Body of pancreas (tissue), 4 donors: ENCODE measurements around the gene POLE3.

Source experiments
- POLR2A ChIP-seq, 3 donors: fragments of 450-650 bp; IDR thresholded peaks; one replicate each; pipeline ENCODE4 v1.6.1; 2016; ENCODE audit warnings: antibody characterized with exemption in 3 of 3, mild to moderate bottlenecking in 2 of 3
- TF ChIP-seq, protein P1 (sequence below), 7 experiments: fragments of 450-650 bp in 4 of 7; fragments of 200-600 bp in 3 of 7; sonication (generic) in 3 of 7; IDR thresholded peaks; one replicate each; pipeline ENCODE4 v1.5.1; 2016 to 2019; ENCODE audit warnings: antibody characterized with exemption in 7 of 7

DNA sequence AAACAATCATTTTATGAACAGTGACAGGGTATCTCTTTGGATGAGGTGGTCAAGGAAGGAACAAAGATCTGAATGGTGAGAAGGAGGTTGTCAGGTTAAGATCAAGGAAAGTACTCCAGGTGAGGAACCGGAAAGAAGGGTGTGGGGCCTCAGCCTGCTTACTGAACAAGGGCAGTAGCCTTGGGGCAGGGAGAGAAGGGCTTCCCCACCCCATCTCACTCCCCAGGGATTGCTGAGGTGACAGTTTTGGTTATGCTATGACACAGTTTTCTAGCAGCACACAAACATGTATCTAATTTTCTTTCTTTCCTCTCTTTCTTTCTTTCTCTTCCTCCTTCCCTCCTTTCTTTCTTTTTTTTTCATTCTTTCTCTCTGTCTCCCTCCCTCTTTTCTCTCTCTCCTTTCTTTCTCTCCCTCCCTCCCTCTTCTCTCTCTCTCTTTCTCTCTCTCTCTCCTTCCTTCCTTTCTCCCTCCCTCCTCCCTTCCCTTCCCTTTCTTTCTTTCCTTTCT is 29.6 kb downstream of the POLE3 start:
- TF ChIP-seq, protein P1, sequence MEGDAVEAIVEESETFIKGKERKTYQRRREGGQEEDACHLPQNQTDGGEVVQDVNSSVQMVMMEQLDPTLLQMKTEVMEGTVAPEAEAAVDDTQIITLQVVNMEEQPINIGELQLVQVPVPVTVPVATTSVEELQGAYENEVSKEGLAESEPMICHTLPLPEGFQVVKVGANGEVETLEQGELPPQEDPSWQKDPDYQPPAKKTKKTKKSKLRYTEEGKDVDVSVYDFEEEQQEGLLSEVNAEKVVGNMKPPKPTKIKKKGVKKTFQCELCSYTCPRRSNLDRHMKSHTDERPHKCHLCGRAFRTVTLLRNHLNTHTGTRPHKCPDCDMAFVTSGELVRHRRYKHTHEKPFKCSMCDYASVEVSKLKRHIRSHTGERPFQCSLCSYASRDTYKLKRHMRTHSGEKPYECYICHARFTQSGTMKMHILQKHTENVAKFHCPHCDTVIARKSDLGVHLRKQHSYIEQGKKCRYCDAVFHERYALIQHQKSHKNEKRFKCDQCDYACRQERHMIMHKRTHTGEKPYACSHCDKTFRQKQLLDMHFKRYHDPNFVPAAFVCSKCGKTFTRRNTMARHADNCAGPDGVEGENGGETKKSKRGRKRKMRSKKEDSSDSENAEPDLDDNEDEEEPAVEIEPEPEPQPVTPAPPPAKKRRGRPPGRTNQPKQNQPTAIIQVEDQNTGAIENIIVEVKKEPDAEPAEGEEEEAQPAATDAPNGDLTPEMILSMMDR (IDR thresholded peaks at IDR 0.05): no peak
- TF ChIP-seq POLR2A (IDR thresholded peaks at IDR 0.05): peak in 1 of 3 donors; percentile 15
